GM19240 (cell line): ENCODE data around the gene KRTAP10-4.
"Not testable (repeated sequence)": the region's sequence is repeated elsewhere in the genome, so short reads cannot be mapped to it uniquely, and the experiment has no call there.

ENCODE experiments used
- DNase-seq: peaks from one replicate; pipeline ENCODE4 v3.0.0; 2011; ENCODE audit warnings: low spot score; ENCODE audit not compliant: insufficient read length

The KRTAP10-4 gene

GRCh38 chr21:44534688-44535087 is 38.8 kb upstream of the KRTAP10-4 start:
- no peak for DNase-seq

GRCh38 chr21:44535963-44536362 is 37.6 kb upstream of the KRTAP10-4 start:
- no peak for DNase-seq

- no peak for DNase-seq
Measured at GRCh38 chr21:44537930-44538911, 35.3 kb upstream of the KRTAP10-4 start.

- DNase-seq: no peak
Measured at GRCh38 chr21:44539046-44539445, 34.5 kb upstream of the KRTAP10-4 start.

- no peak for DNase-seq
Measured at GRCh38 chr21:44539991-44540666, 33.4 kb upstream of the KRTAP10-4 start, which contains the start of gene KRTAP10-1. TSS of gene KRTAP10-1 (minus strand) at chr21:44540195. CDS start at chr21:44540150, 45 bp downstream.

- DNase-seq: no peak
Measured at GRCh38 chr21:44540741-44541288, 32.7 kb upstream of the KRTAP10-4 start.

- DNase-seq: no peak
Measured at GRCh38 chr21:44542716-44543115, 30.8 kb upstream of the KRTAP10-4 start.

GRCh38 chr21:44544566-44544965 is 29.0 kb upstream of the KRTAP10-4 start:
- no peak for DNase-seq

- DNase-seq: no peak
Measured at GRCh38 chr21:44547656-44548331, 25.7 kb upstream of the KRTAP10-4 start.

GRCh38 chr21:44548381-44548780 is 25.1 kb upstream of the KRTAP10-4 start:
- DNase-seq: no peak

- DNase-seq: no peak
Measured at GRCh38 chr21:44548922-44549321, 24.6 kb upstream of the KRTAP10-4 start.

- DNase-seq: no peak
Measured at GRCh38 chr21:44549525-44550211, 23.9 kb upstream of the KRTAP10-4 start.

GRCh38 chr21:44550285-44550684 is 23.2 kb upstream of the KRTAP10-4 start:
- DNase-seq: not testable (repeated sequence)

- DNase-seq: no peak
Measured at GRCh38 chr21:44550807-44551206, 22.7 kb upstream of the KRTAP10-4 start.

- DNase-seq: no peak
Measured at GRCh38 chr21:44551340-44551961, 22.1 kb upstream of the KRTAP10-4 start, which contains the start of gene KRTAP10-2. TSS of gene KRTAP10-2 (minus strand) at chr21:44551505. CDS start at chr21:44551458, 47 bp downstream.

- DNase-seq: no peak
Measured at GRCh38 chr21:44552136-44552535, 21.4 kb upstream of the KRTAP10-4 start.

GRCh38 chr21:44552681-44553080 is 20.8 kb upstream of the KRTAP10-4 start:
- no peak for DNase-seq

GRCh38 chr21:44555200-44555875 is 18.2 kb upstream of the KRTAP10-4 start:
- no peak for DNase-seq

- DNase-seq: no peak
Measured at GRCh38 chr21:44556879-44557278, 16.6 kb upstream of the KRTAP10-4 start.
